ENCODE measurements around the gene POLR3H. TPM values are rescaled to one million over a fixed set of nuclear protein-coding genes. Genes with fewer than 3 reads are reported as not detected.

POLR3H gene
- total RNA-seq, 1 donor from 2014 or later, result 43.7 TPM

- H3K36me3 ChIP-seq, result peaks cover 87% of the 10 kb centered on the region
- ATAC-seq (no peak), DNase-seq (no peak)
- no peaks in the 10 kb centered on the region for H3K9me3 ChIP-seq
- no peak for TF ChIP-seq CTCF (IDR thresholded peaks at IDR 0.05)
- no peak overlapping the region for H3K4me3 ChIP-seq
- H3K4me1 ChIP-seq, result no peaks in the 10 kb centered on the region
- H3K27me3 ChIP-seq, result no peaks in the 10 kb centered on the region
- intact Hi-C loops (cut with DNase I), result no loop called here
- no peak overlapping the region for H3K27ac ChIP-seq
Observed at GRCh38 chr22:41511521-41511968, 32.7 kb downstream of the POLR3H start.

GRCh38 chr22:41508770-41509170, 35.5 kb downstream of the POLR3H start:
- H3K36me3 ChIP-seq, result peaks cover 72% of the 10 kb centered on the region
- no peak overlapping the region for H3K27ac ChIP-seq
- no peak for TF ChIP-seq CTCF (IDR thresholded peaks at IDR 0.05)
- no peaks in the 10 kb centered on the region for H3K9me3 ChIP-seq
- H3K27me3 ChIP-seq, result no peaks in the 10 kb centered on the region
- DNase-seq (no peak), ATAC-seq (no peak)
- intact Hi-C loops (cut with DNase I), result no loop called here
- no peaks in the 10 kb centered on the region for H3K4me1 ChIP-seq
- H3K4me3 ChIP-seq, result no peak overlapping the region

- no peak for TF ChIP-seq CTCF (IDR thresholded peaks at IDR 0.05)
Observed at GRCh38 chr22:41507330-41508063, 36.8 kb downstream of the POLR3H start.

GRCh38 chr22:41505511-41506220, 38.6 kb downstream of the POLR3H start:
- Histone ChIP-seq H3K9me3 (no peaks in the 10 kb centered on the region), H3K4me1 (no peaks in the 10 kb centered on the region), H3K27me3 (no peaks in the 10 kb centered on the region), H3K36me3 (peaks cover 71% of the 10 kb centered on the region), H3K4me3 (no peak overlapping the region), H3K27ac (no peak overlapping the region)
- intact Hi-C loops (cut with DNase I), result no loop called here
- DNase-seq (no peak), ATAC-seq (no peak)
- TF ChIP-seq CTCF (IDR thresholded peaks at IDR 0.05), result no peak

More at GRCh38 chr22:41507330-41508063, 36.8 kb downstream of the POLR3H start:
- Histone ChIP-seq H3K4me3 (no peak overlapping the region), H3K27me3 (no peaks in the 10 kb centered on the region), H3K36me3 (peaks cover 70% of the 10 kb centered on the region), H3K4me1 (no peaks in the 10 kb centered on the region), H3K27ac (no peak overlapping the region), H3K9me3 (no peaks in the 10 kb centered on the region)
- ATAC-seq (no peak), DNase-seq (no peak)
- intact Hi-C loops (cut with DNase I), result no loop called here

GRCh38 chr22:41504816-41505215, 39.5 kb downstream of the POLR3H start:
- intact Hi-C loops (cut with DNase I), result no loop called here

More at GRCh38 chr22:41504816-41505215, 39.5 kb downstream of the POLR3H start:
- Histone ChIP-seq H3K4me3 (no peak overlapping the region), H3K4me1 (no peaks in the 10 kb centered on the region), H3K27me3 (no peaks in the 10 kb centered on the region), H3K36me3 (peaks cover 70% of the 10 kb centered on the region), H3K9me3 (no peaks in the 10 kb centered on the region), H3K27ac (no peak overlapping the region)
- DNase-seq, result no peak
- TF ChIP-seq CTCF (IDR thresholded peaks at IDR 0.05), result no peak
- ATAC-seq, result no peak
